HEK293 (cell line): ENCODE measurements around the gene RNF121.

Experiments used
- GLIS1 ChIP-seq: fragments of 450-650 bp; formaldehyde crosslinking; IDR thresholded peaks from 2 replicates; pipeline ENCODE4 v1.5.1; 2016; ENCODE audit warnings: missing biosample characterization, missing genetic modification characterization
- HOXA7 ChIP-seq: sonication (generic); formaldehyde crosslinking; IDR thresholded peaks from 2 replicates; pipeline ENCODE4 v1.8.1; 2022; ENCODE audit warnings: missing genetic modification reagents, borderline replicate concordance
- HOXD13 ChIP-seq: sonication (generic); formaldehyde crosslinking; IDR thresholded peaks from 2 replicates; pipeline ENCODE4 v1.8.0; 2022; ENCODE audit warnings: missing genetic modification reagents, borderline replicate concordance
- INSM2 ChIP-seq: fragments of 450-650 bp; formaldehyde crosslinking; IDR thresholded peaks from 2 replicates; pipeline ENCODE4 v1.5.1; 2016; ENCODE audit warnings: missing biosample characterization, missing genetic modification characterization
- KLF17 ChIP-seq: fragments of 450-650 bp; formaldehyde crosslinking; IDR thresholded peaks from 2 replicates; pipeline ENCODE4 v1.5.1; 2016; ENCODE audit warnings: missing biosample characterization, missing genetic modification characterization
- KLF8 ChIP-seq: fragments of 450-650 bp; formaldehyde crosslinking; IDR thresholded peaks from 2 replicates; pipeline ENCODE4 v1.5.1; 2016; ENCODE audit warnings: missing biosample characterization, missing genetic modification characterization
- OSR2 ChIP-seq: fragments of 450-650 bp; formaldehyde crosslinking; IDR thresholded peaks from 2 replicates; pipeline ENCODE4 v1.5.1; 2016; ENCODE audit warnings: missing biosample characterization, missing genetic modification characterization
- PRDM4 ChIP-seq: fragments of 450-650 bp; formaldehyde crosslinking; IDR thresholded peaks from 2 replicates; pipeline ENCODE4 v1.5.1; 2017; ENCODE audit warnings: missing biosample characterization, missing genetic modification characterization
- PRDM6 ChIP-seq: fragments of 450-650 bp; formaldehyde crosslinking; IDR thresholded peaks from 2 replicates; pipeline ENCODE4 v1.5.1; 2017; ENCODE audit warnings: missing biosample characterization, missing genetic modification characterization
- RBAK ChIP-seq: fragments of 450-650 bp; formaldehyde crosslinking; IDR thresholded peaks from 2 replicates; pipeline ENCODE4 v1.5.1; 2016; ENCODE audit warnings: missing biosample characterization, missing genetic modification characterization
- SP7 ChIP-seq: fragments of 450-650 bp; formaldehyde crosslinking; IDR thresholded peaks from 2 replicates; pipeline ENCODE4 v1.5.1; 2016; ENCODE audit warnings: missing biosample characterization, missing genetic modification characterization
- TRIM28 ChIP-seq: IDR thresholded peaks from 2 replicates; pipeline ENCODE4 v1.6.1; 2011; ENCODE audit warnings: low read length, control low read depth, borderline replicate concordance
- YY2 ChIP-seq: fragments of 450-650 bp; formaldehyde crosslinking; IDR thresholded peaks from 2 replicates; pipeline ENCODE4 v1.5.1; 2016; ENCODE audit warnings: missing biosample characterization, missing genetic modification characterization
- ZBTB20 ChIP-seq: fragments of 450-650 bp; formaldehyde crosslinking; IDR thresholded peaks from 2 replicates; pipeline ENCODE4 v1.5.1; 2016; ENCODE audit warnings: missing biosample characterization, missing genetic modification characterization
- ZBTB48 ChIP-seq: fragments of 450-650 bp; formaldehyde crosslinking; IDR thresholded peaks from 2 replicates; pipeline ENCODE4 v1.5.1; 2016; ENCODE audit warnings: missing biosample characterization, missing genetic modification characterization
- ZNF157 ChIP-seq: fragments of 450-650 bp; formaldehyde crosslinking; IDR thresholded peaks from 2 replicates; pipeline ENCODE4 v1.5.1; 2016; ENCODE audit warnings: missing biosample characterization, missing genetic modification characterization
- ZNF202 ChIP-seq: fragments of 450-650 bp; formaldehyde crosslinking; IDR thresholded peaks from 2 replicates; pipeline ENCODE4 v1.5.1; 2016; ENCODE audit warnings: missing biosample characterization, missing genetic modification characterization, borderline replicate concordance
- ZNF239 ChIP-seq: fragments of 450-650 bp; formaldehyde crosslinking; IDR thresholded peaks from 2 replicates; pipeline ENCODE4 v1.5.1; 2016; ENCODE audit warnings: missing biosample characterization, missing genetic modification characterization
- ZNF26 ChIP-seq: fragments of 450-650 bp; formaldehyde crosslinking; IDR thresholded peaks from 2 replicates; pipeline ENCODE4 v1.5.1; 2016; ENCODE audit warnings: missing biosample characterization, missing genetic modification characterization
- ZNF266 ChIP-seq: fragments of 450-650 bp; formaldehyde crosslinking; IDR thresholded peaks from 2 replicates; pipeline ENCODE4 v1.5.1; 2016; ENCODE audit warnings: missing biosample characterization, missing genetic modification characterization, low read depth
- ZNF311 ChIP-seq: fragments of 450-650 bp; formaldehyde crosslinking; IDR thresholded peaks from 2 replicates; pipeline ENCODE4 v1.5.1; 2017; ENCODE audit warnings: missing biosample characterization, missing genetic modification characterization, borderline replicate concordance
- ZNF324 ChIP-seq: fragments of 450-650 bp; formaldehyde crosslinking; IDR thresholded peaks from 2 replicates; pipeline ENCODE4 v1.5.1; 2016; ENCODE audit warnings: missing biosample characterization, missing genetic modification characterization
- ZNF433 ChIP-seq: fragments of 450-650 bp; formaldehyde crosslinking; IDR thresholded peaks from 2 replicates; pipeline ENCODE4 v1.5.1; 2016; ENCODE audit warnings: missing biosample characterization, missing genetic modification characterization, low read depth
- ZNF488 ChIP-seq: fragments of 450-650 bp; formaldehyde crosslinking; IDR thresholded peaks from 2 replicates; pipeline ENCODE4 v1.5.1; 2016; ENCODE audit warnings: missing biosample characterization, missing genetic modification characterization
- ZNF639 ChIP-seq: fragments of 450-650 bp; formaldehyde crosslinking; IDR thresholded peaks from 2 replicates; pipeline ENCODE4 v1.5.1; 2016; ENCODE audit warnings: missing biosample characterization, missing genetic modification characterization
- ZNF692 ChIP-seq: fragments of 450-650 bp; formaldehyde crosslinking; IDR thresholded peaks from 2 replicates; pipeline ENCODE4 v1.5.1; 2016; ENCODE audit warnings: missing biosample characterization, missing genetic modification characterization
- ZNF777 ChIP-seq: fragments of 450-650 bp; formaldehyde crosslinking; IDR thresholded peaks from 2 replicates; pipeline ENCODE4 v1.5.1; 2017; ENCODE audit warnings: missing biosample characterization, missing genetic modification characterization, borderline replicate concordance
- ZNF837 ChIP-seq: fragments of 450-650 bp; formaldehyde crosslinking; IDR thresholded peaks from 2 replicates; pipeline ENCODE4 v1.5.1; 2016; ENCODE audit warnings: missing biosample characterization, missing genetic modification characterization

The RNF121 gene

GRCh38 chr11:71928737-71929443 lies at the start of gene RNF121 (continued):
- no peak for TF ChIP-seq ZNF26
- TF ChIP-seq RBAK (tag by site-specific recombination): no peak
- TF ChIP-seq ZNF488: no peak
- peak; percentile 34; the same call in 1 of the 2 replicates for TF ChIP-seq ZNF692 (tag by site-specific recombination)
- no peak for TF ChIP-seq ZNF311 (tag by site-specific recombination)
- 0 out of 2 replicates have a peak, but pooled peaks have one; percentile 25 for TF ChIP-seq PRDM4 (tag by site-specific recombination)
- TF ChIP-seq ZNF324 (tag by site-specific recombination): no peak
- no peak for TF ChIP-seq PRDM6 (tag by site-specific recombination)
- no peak for TF ChIP-seq INSM2
- no peak for TF ChIP-seq HOXD13 (CRISPR knock-in tag)
- no peak for TF ChIP-seq ZNF239
- 0 out of 2 replicates have a peak, but pooled peaks have one; percentile 49 for TF ChIP-seq SP7 (tag by site-specific recombination)
- peak; percentile 60; the same call in 1 of the 2 replicates for TF ChIP-seq GLIS1 (tag by site-specific recombination)
- TF ChIP-seq ZNF266 (tag by site-specific recombination): no peak
- TF ChIP-seq YY2 (tag by site-specific recombination): peak; percentile 96
- TF ChIP-seq ZNF202: no peak
- TF ChIP-seq ZNF433: no peak
- TF ChIP-seq KLF17 (tag by site-specific recombination): no peak
- TF ChIP-seq ZNF157 (tag by site-specific recombination): no peak
- TF ChIP-seq ZNF777 (tag by site-specific recombination): no peak
- TF ChIP-seq ZNF837 (tag by site-specific recombination): no peak
- TF ChIP-seq TRIM28: no peak
- TF ChIP-seq ZBTB20 (tag by site-specific recombination): no peak; the same call in 1 of the 2 replicates
- no peak for TF ChIP-seq OSR2 (tag by site-specific recombination)
- no peak; the same call in 1 of the 2 replicates for TF ChIP-seq KLF8
- 0 out of 2 replicates have a peak, but pooled peaks have one; percentile 45 for TF ChIP-seq ZNF639 (tag by site-specific recombination)
- peak; percentile 100 for TF ChIP-seq ZBTB48 (tag by site-specific recombination)
- no peak for TF ChIP-seq HOXA7 (CRISPR knock-in tag)
